Measurements from ENCODE around the gene VKORC1.
"Not testable (repeated sequence)": the region's sequence is repeated elsewhere in the genome, so short reads cannot be mapped to it uniquely, and the experiment has no call there.

VKORC1 gene

DNA sequence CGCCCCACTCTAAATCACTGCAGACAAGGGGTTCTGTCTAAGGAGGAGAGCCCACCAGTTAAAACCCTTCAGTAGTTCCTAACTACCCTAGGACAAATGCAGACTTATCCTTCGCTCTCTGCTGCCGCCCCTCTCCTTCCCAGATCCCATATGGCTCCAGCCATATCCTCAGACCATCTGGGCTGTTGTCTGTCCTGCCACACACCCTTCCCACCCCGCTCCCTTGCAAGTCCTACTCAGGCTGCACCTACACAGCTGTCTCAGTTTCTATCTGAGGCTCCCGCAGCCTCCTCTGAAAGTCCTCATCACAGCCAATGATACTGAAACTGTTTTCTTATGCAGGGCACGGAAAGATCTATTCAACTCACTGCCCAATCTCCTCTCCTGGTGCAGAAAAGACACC is 12.9 kb upstream of the VKORC1 start:
- DNase-seq (ENCODE audit: low read depth in 2 of 2): peak; percentile 34 to 37

DNA sequence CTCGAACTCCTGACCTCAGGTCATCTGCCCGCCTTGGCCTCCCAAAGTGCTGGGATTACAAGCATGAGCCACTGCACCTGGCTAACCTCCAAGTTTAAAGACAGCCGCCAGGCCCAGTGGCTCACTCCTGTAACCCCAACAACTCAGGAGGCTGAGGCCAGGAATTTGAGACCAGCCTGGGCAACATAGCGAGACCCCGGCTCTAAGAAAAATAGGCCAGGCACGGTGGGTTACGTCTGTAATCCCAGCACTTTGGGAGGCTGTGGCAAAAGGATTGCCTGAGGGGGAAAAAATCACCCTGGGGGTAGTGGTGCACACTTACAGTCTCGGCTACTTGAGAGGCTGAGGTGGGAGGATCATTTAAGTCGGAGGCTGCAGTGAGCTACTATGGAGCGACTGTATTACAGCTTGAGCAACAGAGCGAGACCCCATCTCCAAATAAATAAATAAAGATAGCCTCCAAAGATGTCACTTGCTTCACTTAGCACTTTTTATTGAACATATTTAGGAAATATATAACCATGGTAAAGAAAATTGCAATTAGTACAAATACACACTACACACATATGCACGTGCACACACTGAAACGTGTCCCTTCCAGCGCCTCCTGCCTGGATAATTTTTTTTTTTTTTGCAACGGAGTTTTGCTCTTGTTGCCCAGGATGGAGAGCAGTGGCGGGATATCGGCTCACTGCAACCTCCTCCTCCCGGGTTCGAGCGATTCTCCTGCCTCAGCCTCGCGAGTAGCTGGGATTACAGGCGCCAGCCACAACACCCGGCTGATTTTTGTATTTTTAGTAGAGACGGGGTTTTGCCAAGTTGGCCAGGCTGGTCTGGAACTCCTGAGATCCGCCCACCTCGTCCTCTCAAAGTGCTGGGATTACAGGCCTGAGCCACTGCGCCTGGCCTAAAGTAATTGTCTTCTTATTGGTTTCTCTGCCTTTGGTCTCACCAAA is 12.2 kb upstream of the VKORC1 start:
- no peak for DNase-seq (ENCODE audit: low read depth in 2 of 2)

DNA sequence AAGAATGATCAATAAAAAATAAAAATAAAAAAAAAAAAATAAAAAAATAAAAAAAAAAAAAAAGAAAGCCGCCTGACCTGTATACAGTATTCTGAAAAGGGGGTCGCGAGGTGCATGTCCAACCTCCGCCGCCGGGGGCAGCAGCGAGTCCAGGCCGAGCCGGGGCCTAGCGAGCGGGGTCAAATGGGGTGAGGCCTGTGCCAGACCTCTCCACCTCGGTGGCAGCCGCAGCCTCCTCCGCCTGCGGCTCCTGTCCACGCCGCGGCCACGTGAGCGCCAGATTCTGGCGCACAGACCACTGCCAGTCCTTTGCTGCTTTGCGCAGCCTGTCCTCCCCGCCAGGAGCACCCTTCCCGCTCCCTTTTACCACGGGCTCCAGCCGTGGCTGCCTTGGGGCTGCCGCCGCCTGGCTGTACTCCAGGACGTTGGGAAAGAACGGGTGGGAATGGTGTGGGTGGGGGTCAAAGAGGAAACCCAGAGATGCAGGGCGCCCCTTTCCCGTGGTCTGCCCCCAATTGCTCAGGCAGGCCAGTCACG is 11.1 kb upstream of the VKORC1 start:
- peak; percentile 67 to 81 for DNase-seq (ENCODE audit: low read depth in 2 of 2)

DNA sequence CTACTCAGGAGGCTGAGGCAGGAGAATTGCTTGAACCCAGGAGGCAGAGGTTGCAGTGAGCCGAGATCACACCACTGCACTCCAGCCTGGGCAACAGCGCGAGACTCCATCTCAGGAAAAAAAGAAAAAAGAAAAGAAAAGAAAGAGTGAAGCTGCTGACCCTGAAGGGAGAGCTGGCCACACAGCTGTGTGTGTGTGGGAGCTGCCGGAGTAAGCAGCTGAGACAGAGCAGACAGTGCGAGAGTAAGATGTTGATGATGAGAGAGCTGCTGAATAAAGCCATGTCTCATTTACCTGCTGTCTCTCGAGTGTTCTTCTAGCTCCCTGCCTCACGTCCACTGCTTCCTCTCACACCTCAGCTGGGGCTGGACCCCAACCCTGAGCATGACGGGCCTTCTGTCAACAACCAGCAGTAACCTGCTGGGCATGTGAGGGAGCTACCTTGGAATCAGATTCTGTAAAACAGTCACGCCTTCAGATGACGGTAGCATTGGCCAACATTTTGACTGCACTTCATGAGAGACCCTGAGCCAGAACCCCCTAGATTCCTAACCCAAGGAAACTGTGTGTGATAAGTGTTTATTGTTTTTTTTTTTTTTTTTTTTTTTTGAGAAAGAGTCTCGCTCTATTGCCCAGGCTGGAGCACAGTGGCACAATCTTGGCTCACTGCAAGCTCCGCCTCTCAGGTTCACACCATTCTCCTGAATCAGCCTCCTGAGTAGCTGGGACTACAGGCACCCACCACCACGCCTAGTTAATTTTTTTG is 6.5 kb upstream of the VKORC1 start:
- DNase-seq (ENCODE audit: low read depth in 2 of 2): not testable (repeated sequence)

DNA sequence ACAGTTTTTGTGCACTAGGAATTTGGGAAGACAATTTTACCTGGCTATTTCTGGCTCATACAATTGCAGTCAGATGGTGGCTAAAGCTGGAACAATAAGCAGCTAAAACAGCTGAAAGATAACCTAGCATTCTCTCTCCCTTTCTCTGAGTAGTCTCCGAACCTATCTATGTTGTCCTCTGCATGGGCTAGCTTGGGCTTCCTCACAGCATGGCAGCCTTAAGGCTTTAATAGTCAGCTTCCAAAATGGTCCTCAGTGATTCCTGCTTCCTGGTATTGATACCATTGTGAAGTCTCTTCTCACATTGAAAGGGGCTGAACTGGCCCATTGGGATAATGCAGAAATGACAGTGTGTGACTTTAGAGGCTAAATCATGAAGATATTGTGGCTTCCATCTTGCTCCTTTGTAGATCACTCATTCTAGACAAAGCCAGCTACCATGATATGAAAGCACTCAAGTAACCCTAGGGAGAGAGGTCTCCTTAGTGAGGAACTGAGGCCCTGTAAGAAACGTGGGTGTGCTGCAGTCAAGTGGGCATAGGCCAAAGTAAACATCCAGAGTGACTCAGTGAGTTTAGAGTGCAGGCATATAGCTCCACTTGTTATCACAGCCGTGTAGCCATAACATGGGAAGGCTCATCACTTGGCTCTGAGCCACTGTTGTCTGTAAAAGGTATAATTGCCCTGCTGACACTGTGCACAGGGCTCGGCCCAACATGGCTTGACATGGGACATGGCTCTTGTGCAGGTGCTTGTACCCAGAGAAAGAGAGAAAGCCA is 5.5 kb upstream of the VKORC1 start:
- no peak for DNase-seq (ENCODE audit: low read depth in 2 of 2)

DNA sequence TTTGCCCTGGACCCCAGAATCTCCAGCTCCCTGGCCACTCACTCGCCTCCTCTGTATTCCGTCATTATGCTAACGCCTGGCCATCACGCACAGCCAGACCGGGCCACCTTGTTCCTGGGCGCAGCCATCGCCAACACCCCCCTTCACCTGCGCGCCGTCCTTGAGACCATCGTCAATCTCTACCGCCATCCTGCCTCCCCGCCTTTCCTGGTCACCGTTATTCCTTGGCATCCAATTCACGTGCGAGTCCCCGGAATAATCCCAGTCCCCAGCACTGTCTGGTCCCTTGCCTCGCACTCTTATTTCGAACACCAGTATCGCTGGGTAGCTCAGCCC is 541 bp downstream of the VKORC1 start:
- DNase-seq (ENCODE audit: low read depth in 2 of 2): no peak

DNA sequence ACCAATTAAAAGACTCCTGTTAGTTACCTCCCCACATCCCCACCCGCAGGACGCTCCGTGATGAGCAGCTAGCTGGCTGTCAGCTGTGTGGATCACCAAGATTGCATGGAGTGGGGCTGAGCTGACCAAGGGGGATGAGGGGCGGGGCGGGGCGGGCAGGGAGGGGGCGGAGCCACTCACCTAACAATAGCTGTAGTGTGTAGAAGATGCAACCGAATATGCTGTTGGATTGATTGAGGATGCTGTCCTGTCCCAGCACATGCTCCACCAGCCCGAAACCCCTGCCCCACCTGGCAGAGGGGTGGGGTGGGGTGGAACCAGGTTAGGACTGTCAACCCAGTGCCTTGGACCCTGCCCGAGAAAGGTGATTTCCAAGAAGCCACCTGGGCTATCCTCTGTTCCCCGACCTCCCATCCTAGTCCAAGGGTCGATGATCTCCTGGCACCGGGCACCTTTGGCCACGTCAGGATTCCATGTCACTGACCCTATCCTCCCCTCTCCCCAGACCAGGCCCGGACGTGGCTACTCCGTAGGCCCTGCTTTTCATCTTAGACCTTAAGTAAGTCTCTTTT is 1.4 kb downstream of the VKORC1 start:
- DNase-seq (ENCODE audit: low read depth in 2 of 2): no peak

DNA sequence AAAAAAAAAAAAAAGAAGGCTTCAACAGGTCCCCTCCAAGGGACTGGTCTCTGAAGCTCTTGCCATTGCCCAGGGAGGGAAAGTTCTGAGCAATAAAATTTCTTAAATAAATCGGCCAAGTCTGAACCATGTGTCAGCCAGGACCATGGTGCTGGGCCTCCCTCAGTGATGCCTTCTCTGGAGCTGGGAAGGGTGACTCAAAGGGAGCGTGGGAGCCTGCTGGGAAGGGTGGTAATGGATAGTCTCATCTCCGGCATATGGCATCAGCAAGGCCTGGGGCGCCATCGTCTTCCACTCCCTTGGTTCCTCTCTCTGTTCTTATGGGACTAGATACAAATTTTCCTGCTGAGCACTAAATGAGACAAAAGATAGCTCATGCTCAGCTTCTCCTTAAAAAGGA is 2.3 kb downstream of the VKORC1 start:
- DNase-seq (ENCODE audit: low read depth in 2 of 2): no peak

DNA sequence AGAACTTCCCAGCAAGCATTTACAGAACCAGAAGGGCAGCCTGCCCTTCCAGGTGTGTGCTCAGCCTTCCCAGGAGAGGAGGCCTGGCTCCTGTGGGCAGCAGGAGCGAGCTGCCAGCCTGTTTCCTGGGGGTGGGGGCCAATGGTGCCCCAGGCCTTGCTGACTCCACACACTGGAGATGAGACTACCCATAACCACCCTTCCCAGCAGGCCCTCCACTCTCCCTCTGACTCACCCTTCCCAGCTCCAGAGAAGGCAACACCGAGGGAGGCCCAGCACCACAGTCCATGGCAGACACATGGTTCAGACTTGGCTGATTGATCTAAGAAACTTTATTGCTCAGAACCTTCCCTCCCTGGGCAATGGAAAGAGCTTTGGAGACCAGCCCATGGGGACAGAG is 4.1 kb downstream of the VKORC1 start:
- DNase-seq (ENCODE audit: low read depth in 2 of 2): no peak

DNA sequence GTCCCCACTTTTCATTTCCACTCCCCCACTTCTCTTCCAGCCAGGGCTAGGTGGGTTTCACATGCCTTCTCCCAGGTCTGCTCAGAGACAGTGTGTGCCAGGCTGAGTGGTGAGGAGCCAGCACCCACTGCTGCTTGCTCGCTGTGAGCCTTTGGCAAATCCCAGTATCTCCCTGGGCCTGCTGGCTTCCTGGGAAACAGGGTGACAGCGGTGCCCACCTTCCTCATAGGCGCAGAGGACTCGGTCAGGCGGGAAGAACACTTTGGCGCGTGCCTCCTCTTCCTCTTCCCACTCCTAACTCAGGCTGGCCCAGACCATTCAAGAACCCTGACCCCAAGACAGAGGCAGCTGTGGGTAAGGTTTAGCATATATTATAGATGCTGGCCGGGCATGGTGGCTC is 5.4 kb downstream of the VKORC1 start:
- no peak for DNase-seq (ENCODE audit: low read depth in 2 of 2)

DNA sequence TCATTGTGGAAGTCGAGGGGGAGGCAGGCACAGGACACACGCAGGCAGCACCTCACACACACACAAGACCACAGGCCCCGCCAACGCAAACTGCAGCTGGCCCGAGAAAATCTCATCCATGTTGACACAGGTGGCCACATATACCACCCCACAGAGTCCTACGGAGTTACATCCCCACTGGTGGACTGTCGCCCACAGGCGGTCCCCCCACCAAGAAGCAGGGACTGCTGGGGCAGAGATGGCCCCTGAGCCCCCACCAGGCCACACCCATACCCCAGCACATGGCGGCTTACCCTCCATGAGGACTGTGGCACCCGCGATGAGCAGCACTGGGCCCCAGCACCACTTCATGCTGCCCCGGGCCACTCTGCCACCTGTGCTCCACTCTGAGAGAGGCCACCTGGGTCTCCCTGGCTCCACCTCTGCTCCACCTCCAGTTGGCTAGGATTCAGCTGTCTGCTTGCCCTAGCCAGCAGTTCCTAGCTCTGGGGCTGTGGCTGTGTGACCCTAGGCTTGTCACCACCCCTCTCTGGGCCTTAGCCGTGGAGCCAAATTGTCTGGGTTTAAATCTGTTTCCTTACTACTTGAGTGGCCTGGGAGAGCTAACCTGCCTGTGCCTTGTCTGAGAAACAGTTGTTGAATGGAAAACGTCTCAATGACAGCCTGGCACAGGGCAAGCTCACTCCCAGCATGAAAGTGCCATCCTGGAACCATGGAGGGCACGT is 6.0 kb downstream of the VKORC1 start, which contains the start of gene PRSS53:
TSS of gene PRSS53 (minus strand) at position 485 of the 725 bp plus-strand sequence. CDS start at position 351, 134 bp downstream.
- DNase-seq (ENCODE audit: low read depth in 2 of 2): no peak

DNA sequence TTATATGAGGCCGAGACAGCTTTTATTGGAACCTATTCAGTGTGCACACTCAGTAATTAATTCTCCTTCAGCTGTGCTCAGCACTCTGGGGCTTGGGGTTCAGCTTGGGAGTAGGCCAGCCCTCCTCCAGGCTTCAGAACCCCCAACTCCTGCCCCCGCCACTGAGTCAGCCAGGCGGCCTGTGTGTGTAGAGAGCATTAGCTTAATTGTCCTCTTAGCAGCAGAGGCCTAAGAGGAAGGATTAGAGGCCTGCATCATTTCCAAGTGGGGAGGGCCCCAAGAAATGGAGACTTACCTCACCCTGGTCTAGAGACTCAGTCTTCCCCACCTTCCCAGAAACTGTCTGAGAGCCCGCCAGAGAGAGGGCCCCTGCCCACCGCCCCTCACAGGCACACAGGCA is 6.6 kb downstream of the VKORC1 start:
- no peak for DNase-seq (ENCODE audit: low read depth in 2 of 2)

DNA sequence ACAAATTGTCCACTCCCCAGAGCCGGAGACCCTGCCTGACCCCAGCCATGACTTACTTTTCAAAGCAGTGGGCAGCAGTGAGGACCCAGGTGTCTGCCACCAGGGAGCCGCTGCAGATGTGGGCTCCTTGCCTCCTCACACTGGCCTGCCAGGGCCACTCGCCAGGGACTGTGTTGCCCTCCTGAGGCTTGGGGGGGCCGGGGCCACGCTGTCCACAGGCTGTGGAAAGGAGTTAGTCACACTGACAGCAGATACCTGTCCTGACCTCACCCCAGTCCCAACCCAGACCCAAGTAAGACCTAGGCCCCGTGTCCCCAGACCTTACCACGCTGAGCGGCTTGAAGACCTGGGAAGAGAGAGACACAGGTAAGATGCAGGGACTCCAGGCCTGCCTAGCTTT is 7.1 kb downstream of the VKORC1 start:
- no peak for DNase-seq (ENCODE audit: low read depth in 2 of 2)

DNA sequence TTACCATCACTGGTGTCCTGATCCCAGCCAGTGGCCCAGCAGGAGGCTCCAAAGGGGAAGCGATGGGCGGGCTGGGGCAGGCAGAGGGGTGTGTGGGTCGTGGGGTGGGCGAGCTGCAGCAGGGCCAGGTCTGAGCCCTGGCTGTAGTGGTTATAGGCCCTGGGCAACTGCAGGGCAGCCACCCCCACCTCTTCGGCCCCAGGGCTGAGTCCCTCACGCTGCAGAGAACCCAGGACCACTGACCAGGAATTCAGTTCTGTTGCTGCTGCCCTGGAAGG is 8.0 kb downstream of the VKORC1 start:
- DNase-seq (ENCODE audit: low read depth in 2 of 2): no peak

DNA sequence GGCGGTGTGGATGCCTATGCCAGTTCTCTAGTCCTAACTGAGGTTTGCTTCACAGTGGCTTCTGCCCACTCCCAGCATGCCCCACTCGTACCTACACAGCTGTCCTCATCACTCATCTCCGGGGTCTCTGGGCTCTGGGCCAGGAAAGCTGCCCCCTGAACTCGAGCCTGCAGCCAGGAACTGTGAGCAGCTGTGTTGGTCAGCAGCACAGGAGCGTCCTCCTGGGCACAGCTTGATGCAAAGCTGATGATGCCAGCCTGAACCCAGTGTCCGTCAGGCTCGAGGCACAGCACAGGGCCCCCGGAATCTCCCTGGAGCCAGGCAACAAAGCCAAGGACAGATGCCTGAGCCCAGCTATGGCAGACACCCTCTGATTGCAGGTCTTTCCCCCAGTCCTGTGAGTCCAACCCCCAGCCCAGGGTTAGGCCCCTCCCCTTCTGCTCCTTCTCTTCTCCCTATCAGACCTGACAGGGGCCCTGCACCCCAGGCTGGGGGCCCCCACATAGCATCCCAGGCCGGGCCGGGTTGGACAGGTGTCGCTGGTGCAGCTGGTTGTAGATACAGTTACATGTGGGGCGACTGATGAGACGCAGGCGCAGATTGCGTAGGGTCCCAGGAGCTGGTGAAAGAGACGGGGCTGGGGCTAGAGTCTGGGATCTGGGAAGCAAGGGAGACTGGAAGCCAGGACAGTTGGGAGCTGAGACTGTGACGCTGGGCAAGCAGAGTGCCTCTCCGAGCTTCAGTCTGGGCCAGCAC is 8.5 kb downstream of the VKORC1 start:
- DNase-seq (ENCODE audit: low read depth in 2 of 2): no peak

DNA sequence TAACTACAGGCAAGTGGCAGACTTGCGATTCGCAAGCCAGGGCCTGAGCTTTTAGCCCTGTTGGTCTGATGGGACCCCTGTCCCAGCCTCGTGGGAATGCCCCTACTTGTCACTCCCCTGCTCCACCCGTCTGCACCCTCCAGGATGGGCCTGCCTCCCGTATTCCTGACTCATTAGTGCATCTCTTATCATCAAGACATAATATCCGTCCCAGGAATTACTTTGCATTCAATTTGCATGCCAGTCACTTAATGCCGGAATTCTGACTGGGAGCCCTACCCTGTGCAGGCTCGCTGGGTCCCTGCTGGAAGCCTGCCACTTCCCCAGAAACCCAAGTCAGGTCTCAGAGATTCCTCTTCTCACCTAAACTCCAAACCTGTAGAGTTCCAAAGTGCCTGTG is 9.2 kb downstream of the VKORC1 start:
- DNase-seq (ENCODE audit: low read depth in 2 of 2): no peak

DNA sequence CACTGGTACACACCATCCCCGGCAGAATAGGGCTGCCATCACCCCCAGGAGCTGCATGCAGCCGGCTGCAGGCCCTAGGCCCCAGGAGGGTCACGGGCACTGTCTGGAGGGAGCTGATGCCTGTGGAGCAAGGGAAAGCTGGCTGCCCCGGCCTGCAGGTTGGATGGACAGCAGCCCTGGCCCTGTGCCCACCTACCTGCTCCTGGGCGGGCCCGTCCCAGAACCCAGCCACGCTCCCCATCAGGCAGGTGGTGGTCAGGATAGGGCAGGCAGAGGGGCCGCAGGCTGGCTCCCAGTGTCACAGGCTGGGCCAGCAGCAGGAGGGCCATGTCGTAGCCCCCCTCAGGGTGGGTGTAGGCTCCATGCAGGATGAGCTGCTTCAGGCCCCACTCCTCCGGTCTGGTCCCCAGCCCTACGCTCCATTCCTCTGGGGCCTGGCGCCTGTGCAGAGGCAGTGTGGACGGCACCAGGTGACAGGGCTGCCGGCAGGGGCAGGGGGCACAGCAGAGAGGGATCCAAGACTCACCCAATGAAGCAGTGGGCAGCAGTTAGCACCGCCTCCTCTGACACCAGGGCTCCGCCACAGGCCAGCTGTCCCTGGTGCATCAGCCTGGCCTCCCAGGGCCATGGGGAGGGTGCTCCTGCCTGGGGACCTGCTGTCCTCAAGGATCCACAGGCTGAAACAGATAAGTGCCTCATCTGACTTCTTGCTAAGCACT is 9.9 kb downstream of the VKORC1 start:
- no peak for DNase-seq (ENCODE audit: low read depth in 2 of 2)

DNA sequence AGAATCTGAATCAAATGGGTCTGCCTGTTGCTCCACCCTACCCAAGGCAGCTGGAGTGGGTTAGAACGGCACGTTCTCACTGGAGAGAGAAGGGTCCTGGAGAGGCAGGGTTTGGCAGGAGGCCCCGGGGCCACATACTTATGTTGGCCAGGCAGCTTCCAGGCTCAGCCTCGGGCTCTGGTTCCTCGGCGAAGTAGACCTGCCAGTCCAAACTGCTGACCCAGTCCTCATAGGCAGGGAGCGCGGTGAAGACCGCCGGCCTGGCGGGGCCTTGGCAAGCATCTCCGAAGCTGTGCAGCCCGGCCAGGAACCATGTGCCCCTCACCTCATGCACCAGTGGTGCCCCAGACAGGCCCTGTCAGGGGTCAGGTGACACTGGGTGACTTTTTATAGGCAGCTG is 10.6 kb downstream of the VKORC1 start:
- DNase-seq (ENCODE audit: low read depth in 2 of 2): no peak

DNA sequence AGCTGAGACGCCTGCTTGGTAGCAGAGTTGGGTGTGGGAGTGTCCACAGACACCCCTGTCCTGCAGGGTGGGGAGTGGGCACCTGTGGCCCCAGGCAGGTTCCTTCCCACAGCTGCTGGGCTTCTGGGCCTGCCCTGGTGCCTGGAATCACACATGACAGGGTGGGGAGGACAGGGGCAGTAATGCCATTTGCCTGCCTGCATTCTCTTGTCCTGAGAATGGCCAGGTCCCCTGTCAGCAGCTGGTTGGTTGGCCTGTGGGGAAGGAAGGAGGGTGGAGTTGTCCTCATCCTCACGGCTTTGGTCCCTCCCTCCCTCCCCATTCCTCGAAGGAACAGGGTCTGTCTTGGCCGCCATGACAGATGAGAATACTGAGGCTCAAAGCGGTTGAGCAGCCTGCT is 11.0 kb downstream of the VKORC1 start:
- no peak for DNase-seq (ENCODE audit: low read depth in 2 of 2)

DNA sequence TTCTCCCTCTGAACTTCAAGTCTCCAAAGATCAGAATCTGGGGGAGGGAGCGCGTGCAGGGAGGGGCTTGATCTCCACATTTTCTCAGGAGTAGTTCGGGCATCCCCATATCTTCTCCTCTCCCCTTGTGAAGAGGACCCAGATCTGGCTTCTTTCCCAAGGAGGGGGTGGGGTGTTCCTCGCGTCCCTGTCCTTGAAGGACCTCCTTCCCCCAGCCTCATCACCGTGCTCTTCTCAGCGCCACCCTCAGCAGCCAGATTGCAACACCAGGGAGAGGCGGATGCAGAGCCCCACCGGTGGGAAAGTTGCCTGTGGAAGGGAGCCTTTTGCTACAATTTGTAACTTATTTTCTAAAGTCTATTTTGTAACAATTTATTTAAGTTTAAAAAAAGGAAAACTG is 11.5 kb downstream of the VKORC1 start:
- no peak for DNase-seq (ENCODE audit: low read depth in 2 of 2)

Data from stimulated activated CD4-positive, alpha-beta T cell treated with anti-CD3 and anti-CD28 coated beads, Interleukin-15, amount 100 ng/mL, for 48 hours (primary cell).